GM13977 (cell line): ENCODE results near the gene CRISPLD2.

Source experiments
- DNase-seq: peaks from one replicate; pipeline ENCODE4 v3.0.0; 2012; ENCODE audit warnings: low spot score
- CTCF ChIP-seq: IDR thresholded peaks from 2 replicates; pipeline ENCODE4 v1.5.1; 2012; ENCODE audit warnings: mild to moderate bottlenecking, control low read depth; ENCODE audit not compliant: insufficient read depth; ENCODE audit errors: extremely low read depth, missing control alignments
- in situ Hi-C: fragments of 300-500 bp; cut with MboI; formaldehyde crosslinking; loops from one replicate; pipeline ENCODE4 v1.12.0; 2022; ENCODE audit warnings: low sequenced_read_pairs, low pct_unique_long_range_greater_than_20kb, mixed read lengths, inconsistent platforms; ENCODE audit not compliant: unreplicated experiment

CRISPLD2 gene

GRCh38 chr16:84929421-84930297, 109.9 kb downstream of the CRISPLD2 start:
- in situ Hi-C loops: no loop called here
- no peak for TF ChIP-seq CTCF
- DNase-seq: no peak

- TF ChIP-seq CTCF: no peak
- DNase-seq: no peak
- in situ Hi-C loops: no loop called here
These were observed 110.7 kb downstream of the CRISPLD2 start for GRCh38 chr16:84930298-84931106.

GRCh38 chr16:84931107-84931494, 111.3 kb downstream of the CRISPLD2 start:
- no peak for TF ChIP-seq CTCF
- in situ Hi-C loops: no loop called here
- no peak for DNase-seq

- in situ Hi-C loops: no loop called here
- no peak for TF ChIP-seq CTCF
- DNase-seq: no peak
These were observed 111.7 kb downstream of the CRISPLD2 start for GRCh38 chr16:84931506-84931905.

- DNase-seq: no peak
- in situ Hi-C loops: no loop called here
- TF ChIP-seq CTCF: no peak
These were observed 112.9 kb downstream of the CRISPLD2 start for GRCh38 chr16:84932681-84933080.

- DNase-seq: no peak
- in situ Hi-C loops: no loop called here
These were observed 114.2 kb downstream of the CRISPLD2 start for GRCh38 chr16:84933774-84934631.

More at GRCh38 chr16:84933774-84934631, 114.2 kb downstream of the CRISPLD2 start:
- no peak for TF ChIP-seq CTCF
